ENCODE data around the gene ACBD3. TPM values are rescaled to one million over a fixed set of nuclear protein-coding genes. Genes with fewer than 3 reads are reported as not detected.

Gene ACBD3
- total and polyA plus RNA-seq, 10 of the 15 experiments (the other 5 are each of a cell fraction or from before 2014, with no cell fraction given) = 7.5 to 27.9 (median 20.3) TPM

- Histone ChIP-seq H3K4me1 (ENCODE audit: control insufficient read depth, insufficient read depth, low read length) (no peaks in the 10 kb centered on the region; the same call in 1 of the 2 replicates), H3K27ac (ENCODE audit: control insufficient read depth, insufficient read depth) (no peak within 1 kb of the TSS), H3K79me2 (ENCODE audit: control insufficient read depth, insufficient read depth, low read length) (no peaks in the 10 kb centered on the region), H3K4me2 (ENCODE audit: control insufficient read depth, insufficient read depth) (peak within 1 kb of the TSS; percentile 80), H3K9ac (ENCODE audit: control insufficient read depth, insufficient read depth, low read length) (no peak within 1 kb of the TSS; the same call in 1 of the 2 replicates), H2AFZ (ENCODE audit: control insufficient read depth, low read depth, low read length) (peak within 1 kb of the TSS; percentile 47), H3K27me3 (replicated peaks in 1 of 2; ENCODE audit: control insufficient read depth in 2 of 2, insufficient read depth in 2 of 2, low read length in 1 of 2) (no peaks in the 10 kb centered on the region), H3K36me3 (ENCODE audit: control insufficient read depth in 2 of 2, insufficient read depth in 2 of 2, low read length in 1 of 2) (no peaks in the 10 kb centered on the region), H3K9me3 (replicated peaks; ENCODE audit: control insufficient read depth, insufficient read depth, low read length) (no peaks in the 10 kb centered on the region), H4K20me1 (ENCODE audit: control insufficient read depth, insufficient read depth) (no peaks in the 10 kb centered on the region), H3K4me3 (peak within 1 kb of the TSS; percentile 70)
- ChIA-PET SMC1A (ENCODE audit: uncharacterized antibody, unreplicated experiment) (interaction anchor here (1.3 kb wide), 1 partner anchor 202 kb away, joined by 3 read pairs; no protein-coding TSS in a partner anchor), RAD21 (ENCODE audit: unreplicated experiment) (interaction anchor here (0.6 to 1.5 kb wide), 2 partner anchors 39 to 97 kb away, joined by 3 to 6 read pairs; no protein-coding TSS in a partner anchor), POLR2A (no interaction called here), CTCF (interaction anchor here (0.9 to 1.4 kb wide), 2 partner anchors 23 to 98 kb away, joined by 3 to 5 read pairs; no protein-coding TSS in a partner anchor)
- BruUV-seq (replicated peaks) = no TSS peak
- 6% methylated on average over 36 of the region's 62 CpGs for WGBS (ENCODE audit: insufficient coverage, insufficient replicate concordance, low lambda C conversion rate, missing lambda C conversion rate)
- intact Hi-C loops (cut with micrococcal nuclease; ENCODE audit: unreplicated experiment) (no loop called here), in situ Hi-C loops (cut with MboI) (no loop called here)
- peak; percentile 45 for ATAC-seq
- no peak for FAIRE-seq
- TF ChIP-seq GATAD2B (conservative IDR thresholded peaks at IDR 0.05; ENCODE audit: low read depth) (0 out of 2 replicates have a peak, but pooled peaks have one; percentile 8), BHLHE40 (IDR thresholded peaks at IDR 0.05; ENCODE audit: borderline replicate concordance in 1 of 2, low read depth in 2 of 2, low read length in 1 of 2) (peak in 1 of 2 experiments; percentile 63; a peak in 1 of 4 replicates), TCF3 (IDR thresholded peaks at IDR 0.05; ENCODE audit: borderline replicate concordance, insufficient read depth, low read depth, low read length) (no peak)
- no peak for DNase-seq (ENCODE audit: low read depth, low spot score)
Measured at GRCh38 chr1:226223157-226223785, 36.7 kb upstream of the ACBD3 start, which contains the start of gene MIXL1. MIXL1 (plus strand) TSS chr1:226223664; CDS start chr1:226223682, 18 bp downstream.

- Histone ChIP-seq H4K20me1 (ENCODE audit: control insufficient read depth, insufficient read depth) (no peaks in the 10 kb centered on the region), H3K9ac (ENCODE audit: control insufficient read depth, insufficient read depth, low read length) (no peak overlapping the region), H3K27me3 (replicated peaks in 1 of 2; ENCODE audit: control insufficient read depth in 2 of 2, insufficient read depth in 2 of 2, low read length in 1 of 2) (no peaks in the 10 kb centered on the region), H3K27ac (ENCODE audit: control insufficient read depth, insufficient read depth) (no peak overlapping the region), H3K9me3 (replicated peaks; ENCODE audit: control insufficient read depth, insufficient read depth, low read length) (no peaks in the 10 kb centered on the region), H3K4me3 (no peak overlapping the region), H3K4me2 (ENCODE audit: control insufficient read depth, insufficient read depth) (no peak overlapping the region), H3K4me1 (ENCODE audit: control insufficient read depth, insufficient read depth, low read length) (no peaks in the 10 kb centered on the region; the same call in 1 of the 2 replicates), H2AFZ (ENCODE audit: control insufficient read depth, low read depth, low read length) (no peak overlapping the region), H3K79me2 (ENCODE audit: control insufficient read depth, insufficient read depth, low read length) (no peaks in the 10 kb centered on the region), H3K36me3 (ENCODE audit: control insufficient read depth in 2 of 2, insufficient read depth in 2 of 2, low read length in 1 of 2) (no peaks in the 10 kb centered on the region)
- RAD21 ChIA-PET (ENCODE audit: unreplicated experiment) = no interaction called here
- CTCF ChIA-PET = interaction anchor here (1.3 kb wide), 1 partner anchor 97 kb away, joined by 4 read pairs; no protein-coding TSS in a partner anchor
- ATAC-seq (no peak), DNase-seq (ENCODE audit: low read depth, low spot score) (no peak), FAIRE-seq (no peak)
- 98% methylated on average over 10 of the region's 10 CpGs for WGBS (ENCODE audit: insufficient coverage, insufficient replicate concordance, low lambda C conversion rate, missing lambda C conversion rate)
- in situ Hi-C loops (cut with MboI) (no loop called here), intact Hi-C loops (cut with micrococcal nuclease; ENCODE audit: unreplicated experiment) (no loop called here)
- no TSS peak for BruUV-seq (replicated peaks)
- POLR2A ChIA-PET = no interaction called here
- SMC1A ChIA-PET (ENCODE audit: uncharacterized antibody, unreplicated experiment) = no interaction called here
- no peak for TF ChIP-seq MAX (IDR thresholded peaks at IDR 0.05; ENCODE audit: low read depth, low read length)
- TF ChIP-seq ZZZ3 (IDR thresholded peaks at IDR 0.05; ENCODE audit: control insufficient read depth, insufficient read length, low read depth) = no peak
- TF ChIP-seq E4F1 (IDR thresholded peaks at IDR 0.05; ENCODE audit: borderline replicate concordance, partially characterized antibody) = no peak
- no peak for TF ChIP-seq POLR2AphosphoS2 (IDR thresholded peaks at IDR 0.05; ENCODE audit: low read depth, low read length)
- no peak for TF ChIP-seq KLF5 (IDR thresholded peaks at IDR 0.05; ENCODE audit: partially characterized antibody)
- no peak for TF ChIP-seq ZBTB33 (IDR thresholded peaks at IDR 0.05)
Measured at GRCh38 chr1:226222686-226223085, 36.1 kb upstream of the ACBD3 start.

Measured in GM12878 (cell line).